SK-N-SH (cell line): ENCODE measurements around the gene ARID5A. TPM values are rescaled to one million over a fixed set of nuclear protein-coding genes. Genes with fewer than 3 reads are reported as not detected.

ENCODE experiments used
- CTCF ChIA-PET: fragments of 300-600, 350-600 bp; formaldehyde crosslinking; extraction: SDS; loops from one replicate; lab custom pipeline; 2021; lab: Yijun Ruan, JAX
- POLR2A ChIA-PET: fragments of 350-600 bp; sonication (Branson Sonifier 250); formaldehyde crosslinking; extraction: SDS; loops from one replicate; lab custom pipeline; 2020; ENCODE audit warnings: antibody characterized with exemption, inconsistent platforms; lab: Yijun Ruan, JAX
- DNase-seq: peaks from one replicate; pipeline ENCODE4 v3.0.0; 2012
- H2AFZ ChIP-seq: fragments of 200-600 bp; sonication (generic); 2 replicates; pipeline ENCODE4 v1.8.1; 2016; ENCODE audit warnings: antibody characterized with exemption, mild to moderate bottlenecking, low read depth
- H3F3A ChIP-seq: fragments of 200-600 bp; sonication (generic); replicated peaks from 2 replicates; pipeline ENCODE3; 2016; ENCODE audit warnings: antibody characterized with exemption, mild to moderate bottlenecking; ENCODE audit not compliant: insufficient read depth
- H3K27ac ChIP-seq, 2 experiments: fragments of 200-500 bp in 1 of 2; fragments of 200-600 bp in 1 of 2; sonication (Bioruptor generic) in 1 of 2; sonication (generic), shearing (Covaris generic) in 1 of 2; 2 replicates each; pipeline versions ENCODE4 v1.5.1 to v1.6.1; 2014 to 2016; ENCODE audit warnings: low read depth in 2 of 2, inconsistent platforms in 1 of 2, low read length in 1 of 2, mild to moderate bottlenecking in 1 of 2, mixed read lengths in 1 of 2
- H3K27me3 ChIP-seq: fragments of 200-600 bp; sonication (generic), shearing (Covaris generic); 2 replicates; pipeline ENCODE4 v1.6.1; 2016; ENCODE audit warnings: mixed run types; ENCODE audit not compliant: insufficient read depth
- H3K36me3 ChIP-seq, 2 experiments: fragments of 200-500 bp in 1 of 2; fragments of 200-600 bp in 1 of 2; sonication (Bioruptor generic) in 1 of 2; sonication (generic) in 1 of 2; replicated peaks in 1 of 2; 2 replicates each; pipeline versions ENCODE3 to v1.5.1; 2014 to 2016; ENCODE audit warnings: low read length in 1 of 2, mild to moderate bottlenecking in 1 of 2; ENCODE audit not compliant: insufficient read depth in 2 of 2, control insufficient read depth in 1 of 2
- H3K4me1 ChIP-seq, 2 experiments: fragments of 200-500 bp in 1 of 2; fragments of 200-600 bp in 1 of 2; sonication (Bioruptor generic) in 1 of 2; sonication (generic), shearing (Covaris generic) in 1 of 2; 2 replicates each; pipeline versions ENCODE4 v1.5.1 to v1.6.1; 2014 to 2016; ENCODE audit warnings: low read depth in 1 of 2, low read length in 1 of 2, mixed run types in 1 of 2; ENCODE audit not compliant: insufficient read depth in 2 of 2, control insufficient read depth in 1 of 2
- H3K4me2 ChIP-seq: fragments of 200-600 bp; sonication (generic), shearing (Covaris generic); 2 replicates; pipeline ENCODE4 v1.6.1; 2017; ENCODE audit warnings: mixed run types
- H3K4me3 ChIP-seq, 2 experiments: fragments of 200-500 bp in 1 of 2; fragments of 200-600 bp in 1 of 2; sonication (Bioruptor generic) in 1 of 2; sonication (generic), shearing (Covaris generic) in 1 of 2; 2 replicates each; pipeline versions ENCODE4 v1.5.1 to v1.8.1; 2014 to 2016; ENCODE audit warnings: low read depth in 2 of 2, inconsistent platforms in 1 of 2, low read length in 1 of 2, mild to moderate bottlenecking in 1 of 2, mixed read lengths in 1 of 2, moderate library complexity in 1 of 2
- H3K79me2 ChIP-seq: fragments of 200-600 bp; sonication (generic); 2 replicates; pipeline ENCODE4 v1.8.1; 2017; ENCODE audit warnings: mild to moderate bottlenecking; ENCODE audit not compliant: insufficient read depth
- H3K9ac ChIP-seq: fragments of 200-600 bp; sonication (generic); 2 replicates; pipeline ENCODE4 v1.6.1; 2017; ENCODE audit warnings: mixed run types
- H3K9me2 ChIP-seq: fragments of 200-600 bp; sonication (generic); 2 replicates; pipeline ENCODE4 v1.6.1; 2017; ENCODE audit warnings: mixed run types
- H3K9me3 ChIP-seq: fragments of 200-600 bp; sonication (generic); 2 replicates; pipeline ENCODE4 v1.6.1; 2017; ENCODE audit warnings: mixed run types, mild to moderate bottlenecking, moderate library complexity
- H4K20me1 ChIP-seq: fragments of 200-600 bp; sonication (generic); 2 replicates; pipeline ENCODE4 v1.6.1; 2017; ENCODE audit warnings: mild to moderate bottlenecking, mixed run types; ENCODE audit not compliant: insufficient read depth
- CTCF ChIP-seq: fragments of 200-600 bp; sonication (generic); IDR thresholded peaks from 2 replicates; pipeline ENCODE4 v1.6.1; 2017; ENCODE audit warnings: antibody characterized with exemption, mild to moderate bottlenecking, moderate library complexity
- EP300 ChIP-seq, 2 experiments: IDR thresholded peaks; 2 replicates each; pipeline versions ENCODE4 v1.4.0 to v1.6.1; 2012; ENCODE audit warnings: borderline replicate concordance in 1 of 2, low read depth in 1 of 2, low read length in 1 of 2
- FOSL2 ChIP-seq: IDR thresholded peaks from 2 replicates; pipeline ENCODE4 v1.4.0; 2012; ENCODE audit warnings: low read depth, mild to moderate bottlenecking, moderate library complexity, borderline replicate concordance
- FOXJ3 ChIP-seq: sonication (generic); formaldehyde crosslinking; IDR thresholded peaks from 2 replicates; pipeline ENCODE4 v1.5.1; 2020; ENCODE audit warnings: mild to moderate bottlenecking, missing genetic modification reagents
- FOXM1 ChIP-seq: IDR thresholded peaks from 2 replicates; pipeline ENCODE4 v1.4.0; 2012; ENCODE audit warnings: low read depth, mild to moderate bottlenecking
- IRF3 ChIP-seq: fragments of 150-350 bp; IDR thresholded peaks from 2 replicates; pipeline ENCODE4 v1.6.1; 2016; ENCODE audit warnings: mild to moderate bottlenecking, low read depth, low read length
- JUND ChIP-seq: IDR thresholded peaks from 2 replicates; pipeline ENCODE4 v1.4.0; 2012
- MAX ChIP-seq: IDR thresholded peaks from 2 replicates; pipeline ENCODE4 v1.4.0; 2012; ENCODE audit warnings: low read depth
- MEF2A ChIP-seq: IDR thresholded peaks from 2 replicates; pipeline ENCODE4 v1.4.0; 2012; ENCODE audit warnings: low read depth, borderline replicate concordance
- NRF1 ChIP-seq: IDR thresholded peaks from 2 replicates; pipeline ENCODE4 v1.6.1; 2012; ENCODE audit warnings: low read depth, mild to moderate bottlenecking, low read length
- PBX3 ChIP-seq: IDR thresholded peaks from 2 replicates; pipeline ENCODE4; 2012
- POLR2AphosphoS5 ChIP-seq: IDR thresholded peaks from 2 replicates; pipeline ENCODE4 v1.6.1; 2012; ENCODE audit warnings: low read depth, low read length
- RCOR1 ChIP-seq: fragments of 150-350 bp; IDR thresholded peaks from 2 replicates; pipeline ENCODE4 v1.6.1; 2017; ENCODE audit warnings: antibody characterized with exemption, low read length
- REST ChIP-seq: IDR thresholded peaks from 2 replicates; pipeline ENCODE4 v1.6.1; 2012; ENCODE audit warnings: mild to moderate bottlenecking, low read depth, low read length, moderate library complexity
- RXRA ChIP-seq: IDR thresholded peaks from 2 replicates; pipeline ENCODE4 v1.4.0; 2012; ENCODE audit warnings: low read depth, mild to moderate bottlenecking, borderline replicate concordance
- SIN3A ChIP-seq: IDR thresholded peaks from 2 replicates; pipeline ENCODE4 v1.6.1; 2012; ENCODE audit warnings: low read depth, mild to moderate bottlenecking, low read length, moderate library complexity, borderline replicate concordance
- SMC3 ChIP-seq: IDR thresholded peaks from 2 replicates; pipeline ENCODE4 v1.6.1; 2012; ENCODE audit warnings: low read depth, low read length, improper control_type of control experiment
- TCF12 ChIP-seq: IDR thresholded peaks from 2 replicates; pipeline ENCODE4 v1.4.0; 2012
- USF2 ChIP-seq: fragments of 150-350 bp; IDR thresholded peaks from 2 replicates; pipeline ENCODE4 v1.6.1; 2017; ENCODE audit warnings: antibody characterized with exemption, low read length, low read depth, borderline replicate concordance
- YY1 ChIP-seq: IDR thresholded peaks from 2 replicates; pipeline ENCODE4 v1.4.0; 2012; ENCODE audit warnings: low read depth, mild to moderate bottlenecking
- ZBTB33 ChIP-seq: IDR thresholded peaks from 2 replicates; pipeline ENCODE4 v1.4.0; 2012; ENCODE audit warnings: low read depth, borderline replicate concordance
- WGBS: methylation state at CpG from one replicate; pipeline ENCODE4 v1.1.6; 2017; ENCODE audit warnings: low lambda C conversion rate; 5-methylcytosine and 5-hydroxymethylcytosine counted together
- polyA plus RNA-seq, 3 experiments: library from polyadenylated mRNA; depleted of rRNA; stranded (reverse); fragments of >200 nt; gene quantifications; 2 replicates each; pipeline ENCODE4 v1.2.3, GENCODE V29; 2012

ARID5A gene
- polyA plus RNA-seq, 1 of the 3 experiments (the other 2 are of a cell fraction): 3.3 TPM

- peak overlapping the region; percentile 74 for H3K4me2 ChIP-seq
- H3K4me3 ChIP-seq: peak overlapping the region; percentile 15 to 51; a peak in 3 of 4 replicates
- H3K9me2 ChIP-seq: no peaks in the 10 kb centered on the region
- peak overlapping the region; percentile 54; the same call in 1 of the 2 replicates for H3K9ac ChIP-seq
- peaks cover 7% of the 10 kb centered on the region for H3F3A ChIP-seq
- H3K36me3 ChIP-seq: no peaks in the 10 kb centered on the region
- H3K9me3 ChIP-seq: no peaks in the 10 kb centered on the region
- ChIA-PET CTCF (interaction anchor here (3.2 to 6.2 kb wide), 3 partner anchors 22 to 23 kb away, joined by 25 to 47 read pairs (median 27); no protein-coding TSS in a partner anchor), POLR2A (interaction anchor here (0.6 kb wide), 1 partner anchor 298 kb away, joined by 3 read pairs; no protein-coding TSS in a partner anchor)
- peak; percentile 86 for DNase-seq
- H3K79me2 ChIP-seq: no peaks in the 10 kb centered on the region
- peak overlapping the region; percentile 40 to 73; a peak in 3 of 4 replicates for H3K27ac ChIP-seq
- H4K20me1 ChIP-seq: no peaks in the 10 kb centered on the region
- WGBS: 13% methylated on average over 17 of the region's 23 CpGs
- peak overlapping the region; percentile 74 for H2AFZ ChIP-seq
- peaks cover 27 to 43% of the 10 kb centered on the region in 2 experiments for H3K4me1 ChIP-seq
- no peaks in the 10 kb centered on the region for H3K27me3 ChIP-seq
- no peak for TF ChIP-seq SIN3A
- peak; percentile 49; the same call in 1 of the 2 replicates for TF ChIP-seq TCF12
- no peak for TF ChIP-seq IRF3
- TF ChIP-seq RXRA: no peak; the same call in 1 of the 2 replicates
- peak; percentile 71 for TF ChIP-seq JUND
- no peak for TF ChIP-seq REST
- TF ChIP-seq SMC3: no peak
- TF ChIP-seq POLR2AphosphoS5: peak; percentile 50; the same call in 1 of the 2 replicates
- TF ChIP-seq ZBTB33: 0 out of 2 replicates have a peak, but pooled peaks have one; percentile 30
- peak; percentile 91; the same call in 1 of the 2 replicates for TF ChIP-seq MEF2A
- TF ChIP-seq MAX: peak; percentile 44; the same call in 1 of the 2 replicates
- peak; percentile 26 for TF ChIP-seq PBX3
- no peak for TF ChIP-seq FOXJ3 (CRISPR knock-in tag)
- TF ChIP-seq USF2: no peak
- no peak for TF ChIP-seq YY1
- peak; percentile 81; the same call in 1 of the 2 replicates for TF ChIP-seq FOSL2
- no peak for TF ChIP-seq NRF1
- peak in 1 of 2 experiments; percentile 43; a peak in 1 of 4 replicates for TF ChIP-seq EP300 (IDR thresholded peaks at IDR 0.05; ENCODE audit: borderline replicate concordance in 1 of 2, low read depth in 1 of 2, low read length in 1 of 2)
- no peak for TF ChIP-seq CTCF
- no peak for TF ChIP-seq RCOR1
- TF ChIP-seq FOXM1: no peak
Measured at GRCh38 chr2:96531872-96532505, 4.6 kb upstream of the ARID5A start.
